Neuronal stem cell (in vitro differentiated cells): ENCODE data around the gene DYNLT4.

ENCODE experiments used
- DNase-seq: peaks from one replicate; pipeline ENCODE4 v3.0.0-alpha.2; 2013; ENCODE audit warnings: low spot score
- H2AFZ ChIP-seq: one replicate; pipeline ENCODE4 v1.6.1; 2013; ENCODE audit warnings: mild to moderate bottlenecking, low read length, inconsistent platforms
- H2AK5ac ChIP-seq: 2 replicates; pipeline ENCODE4 v1.6.1; 2013; ENCODE audit warnings: low read depth, mild to moderate bottlenecking, inconsistent platforms, low read length, moderate library complexity, mixed read lengths
- H2BK120ac ChIP-seq: 2 replicates; pipeline ENCODE4 v1.6.1; 2013; ENCODE audit warnings: low read depth, mild to moderate bottlenecking, inconsistent platforms, low read length, moderate library complexity, mixed read lengths
- H2BK12ac ChIP-seq: one replicate; pipeline ENCODE4 v1.6.1; 2013; ENCODE audit warnings: low read length, inconsistent platforms
- H2BK15ac ChIP-seq: 2 replicates; pipeline ENCODE4 v1.6.1; 2013; ENCODE audit warnings: mild to moderate bottlenecking, low read length, inconsistent platforms, mixed read lengths
- H2BK5ac ChIP-seq: one replicate; pipeline ENCODE4 v1.6.1; 2013; ENCODE audit warnings: inconsistent platforms, mild to moderate bottlenecking, low read length, moderate library complexity
- H3K14ac ChIP-seq: one replicate; pipeline ENCODE4 v1.6.1; 2013; ENCODE audit warnings: low read length, inconsistent platforms
- H3K18ac ChIP-seq: 2 replicates; pipeline ENCODE4 v1.6.1; 2013; ENCODE audit warnings: low read length, inconsistent platforms
- H3K23ac ChIP-seq: 2 replicates; pipeline ENCODE4 v1.6.1; 2013; ENCODE audit warnings: low read depth, mild to moderate bottlenecking, mixed read lengths, low read length, inconsistent platforms; ENCODE audit not compliant: poor library complexity
- H3K27ac ChIP-seq: replicated peaks from 3 replicates; pipeline ENCODE4 v1.5.1; 2013; ENCODE audit warnings: low read length, inconsistent platforms
- H3K27me3 ChIP-seq, 3 experiments: 2 replicates each; pipeline ENCODE4 v1.6.1; 2013; ENCODE audit warnings: low read length in 3 of 3, mild to moderate bottlenecking in 2 of 3, inconsistent platforms in 1 of 3, low read depth in 1 of 3, mixed read lengths in 1 of 3, moderate library complexity in 1 of 3; ENCODE audit not compliant: control insufficient read depth in 3 of 3, insufficient read depth in 3 of 3
- H3K36me3 ChIP-seq, 2 donors: replicated peaks in 1 of 2; 2 replicates each; pipeline ENCODE4 v1.6.1; 2013; ENCODE audit warnings: low read length in 2 of 2; ENCODE audit not compliant: control insufficient read depth in 2 of 2, insufficient read depth in 2 of 2
- H3K4ac ChIP-seq: 2 replicates; pipeline ENCODE4 v1.6.1; 2013; ENCODE audit warnings: inconsistent platforms, mild to moderate bottlenecking, low read length, moderate library complexity
- H3K4me1 ChIP-seq, 2 donors: 1 replicate in 1 of 2; 2 replicates in 1 of 2; pipeline ENCODE4 v1.6.1; 2013; ENCODE audit warnings: low read length in 2 of 2, low read depth in 1 of 2; ENCODE audit not compliant: control insufficient read depth in 2 of 2, insufficient read depth in 1 of 2
- H3K4me2 ChIP-seq: one replicate; pipeline ENCODE4 v1.6.1; 2013; ENCODE audit warnings: mild to moderate bottlenecking, low read length, inconsistent platforms; ENCODE audit not compliant: insufficient read depth, poor library complexity, severe bottlenecking
- H3K4me3 ChIP-seq, 2 donors: 2 replicates each; pipeline ENCODE4 v1.5.1; 2013; ENCODE audit warnings: low read length in 2 of 2, mild to moderate bottlenecking in 2 of 2, inconsistent platforms in 1 of 2, moderate library complexity in 1 of 2
- H3K79me1 ChIP-seq: one replicate; pipeline ENCODE4 v1.6.1; 2013; ENCODE audit warnings: low read depth, mild to moderate bottlenecking, inconsistent platforms, low read length, moderate library complexity
- H3K9ac ChIP-seq: one replicate; pipeline ENCODE4 v1.6.1; 2013; ENCODE audit warnings: mild to moderate bottlenecking, low read depth, low read length, inconsistent platforms; ENCODE audit not compliant: poor library complexity
- H3K9me3 ChIP-seq, 2 donors: replicated peaks in 1 of 2; 2 replicates each; pipeline versions ENCODE3 to v1.6.1; 2013; ENCODE audit warnings: low read length in 2 of 2, mild to moderate bottlenecking in 2 of 2, inconsistent platforms in 1 of 2, low read depth in 1 of 2, mixed read lengths in 1 of 2, moderate library complexity in 1 of 2; ENCODE audit not compliant: control insufficient read depth in 2 of 2, insufficient read depth in 1 of 2
- H4K8ac ChIP-seq: one replicate; pipeline ENCODE4 v1.6.1; 2013; ENCODE audit warnings: low read depth, mild to moderate bottlenecking, inconsistent platforms, low read length, moderate library complexity
- H4K91ac ChIP-seq: one replicate; pipeline ENCODE4 v1.6.1; 2013; ENCODE audit warnings: low read length, low read depth, mild to moderate bottlenecking, inconsistent platforms; ENCODE audit not compliant: poor library complexity
- WGBS, 2 donors: extraction: QIAGEN DNeasy Blood & Tissue Kit; methylation state at CpG; one replicate each; pipeline ENCODE4 v1.1.7; 2013; ENCODE audit warnings: missing lambda C conversion rate in 2 of 2, mixed read lengths in 1 of 2; ENCODE audit not compliant: insufficient read length in 2 of 2, insufficient replicate concordance in 1 of 2; ENCODE audit errors: extremely low coverage in 2 of 2; 5-methylcytosine and 5-hydroxymethylcytosine counted together

DYNLT4 gene

DNA sequence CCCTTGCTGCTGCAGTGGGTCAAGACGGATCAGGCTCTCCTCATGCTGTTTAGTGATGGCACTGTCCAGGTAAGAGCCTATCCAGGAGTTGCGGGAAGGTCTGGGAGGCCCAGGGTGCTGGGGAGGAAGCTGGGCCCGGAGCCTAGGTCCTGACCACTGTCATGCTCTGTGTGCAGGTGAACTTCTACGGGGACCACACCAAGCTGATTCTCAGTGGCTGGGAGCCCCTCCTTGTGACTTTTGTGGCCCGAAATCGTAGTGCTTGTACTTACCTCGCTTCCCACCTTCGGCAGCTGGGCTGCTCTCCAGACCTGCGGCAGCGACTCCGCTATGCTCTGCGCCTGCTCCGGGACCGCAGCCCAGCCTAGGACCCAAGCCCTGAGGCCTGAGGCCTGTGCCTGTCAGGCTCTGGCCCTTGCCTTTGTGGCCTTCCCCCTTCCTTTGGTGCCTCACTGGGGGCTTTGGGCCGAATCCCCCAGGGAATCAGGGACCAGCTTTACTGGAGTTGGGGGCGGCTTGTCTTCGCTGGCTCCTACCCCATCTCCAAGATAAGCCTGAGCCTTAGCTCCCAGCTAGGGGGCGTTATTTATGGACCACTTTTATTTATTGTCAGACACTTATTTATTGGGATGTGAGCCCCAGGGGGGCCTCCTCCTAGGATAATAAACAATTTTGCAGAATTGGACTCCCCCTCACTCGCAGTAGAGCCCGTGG, 1.7 kb downstream of the DYNLT4 start:
- Histone ChIP-seq H3K9me3 (no peaks in the 10 kb centered on the region), H2AFZ (no peak overlapping the region), H2BK120ac (no peak overlapping the region), H2AK5ac (no peak overlapping the region), H3K27me3 (no peaks in the 10 kb centered on the region), H3K23ac (no peak overlapping the region), H2BK12ac (peak overlapping the region; percentile 14), H3K18ac (peak overlapping the region; percentile 39), H3K36me3 (peaks cover 22 to 41% of the 10 kb centered on the region in 2 donors), H3K27ac (no peak overlapping the region), H4K91ac (no peak overlapping the region), H3K4ac (no peak overlapping the region), H3K79me1 (peaks cover 5% of the 10 kb centered on the region), H3K14ac (no peak overlapping the region), H4K8ac (no peak overlapping the region), H3K9ac (no peak overlapping the region), H3K4me1 (peaks cover 48 to 53% of the 10 kb centered on the region in 2 donors), H2BK15ac (no peak overlapping the region), H3K4me3 (no peak overlapping the region), H3K4me2 (no peak overlapping the region), H2BK5ac (peak overlapping the region; percentile 31)
- no CpG with 5 or more reads among the region's 20 CpGs for WGBS, 2 donors
- no peak for DNase-seq

GRCh38 chr1:44803312-44804095, 3.6 kb downstream of the DYNLT4 start:
- peak overlapping the region; percentile 44 for H3K23ac ChIP-seq
- H3K4me2 ChIP-seq, result no peak overlapping the region
- H3K27ac ChIP-seq, result peak overlapping the region; percentile 81
- H3K4me3 ChIP-seq, result no peak overlapping the region
- no CpG with 5 or more reads among the region's 13 CpGs for WGBS, 2 donors
- H3K36me3 ChIP-seq, result peaks cover 22 to 41% of the 10 kb centered on the region in 2 donors
- no peak overlapping the region for H4K8ac ChIP-seq
- H3K9me3 ChIP-seq, result no peaks in the 10 kb centered on the region
- peak overlapping the region; percentile 32 for H3K9ac ChIP-seq
- peak overlapping the region; percentile 100 for H2AK5ac ChIP-seq
- peak overlapping the region; percentile 96 for H2BK12ac ChIP-seq
- peak overlapping the region; percentile 92 for H2BK15ac ChIP-seq
- peak overlapping the region; percentile 95 for H3K18ac ChIP-seq
- H2BK5ac ChIP-seq, result peak overlapping the region; percentile 88
- H4K91ac ChIP-seq, result no peak overlapping the region
- H2AFZ ChIP-seq, result no peak overlapping the region
- no peak for DNase-seq
- H3K4ac ChIP-seq, result peak overlapping the region; percentile 14
- peaks cover 6% of the 10 kb centered on the region for H3K79me1 ChIP-seq
- H3K14ac ChIP-seq, result peak overlapping the region; percentile 32
- peak overlapping the region; percentile 83 for H2BK120ac ChIP-seq
- peaks cover 38 to 39% of the 10 kb centered on the region in 2 donors for H3K4me1 ChIP-seq
- H3K27me3 ChIP-seq, result no peaks in the 10 kb centered on the region

DNA sequence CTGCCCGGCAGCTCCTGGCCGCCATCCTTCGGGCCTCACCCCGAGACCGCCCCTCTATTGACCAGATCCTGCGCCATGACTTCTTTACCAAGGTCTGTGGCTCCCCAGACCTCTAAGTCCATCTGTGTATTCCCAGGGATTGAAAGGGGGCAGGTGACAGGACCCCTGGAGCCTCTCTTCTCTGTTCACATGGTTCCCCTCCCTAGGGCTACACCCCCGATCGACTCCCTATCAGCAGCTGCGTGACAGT, 4.2 kb downstream of the DYNLT4 start:
- peak overlapping the region; percentile 47 for H3K4me2 ChIP-seq
- H3K14ac ChIP-seq, result peak overlapping the region; percentile 32
- H3K23ac ChIP-seq, result peak overlapping the region; percentile 46
- H4K8ac ChIP-seq, result no peak overlapping the region
- peak overlapping the region; percentile 92 for H2BK15ac ChIP-seq
- peak overlapping the region; percentile 83 for H2BK120ac ChIP-seq
- no peaks in the 10 kb centered on the region for H3K27me3 ChIP-seq
- H3K27ac ChIP-seq, result peak overlapping the region; percentile 81
- peak overlapping the region; percentile 88 for H2BK5ac ChIP-seq
- peaks cover 35 to 36% of the 10 kb centered on the region in 2 donors for H3K4me1 ChIP-seq
- peak overlapping the region; percentile 32 for H3K9ac ChIP-seq
- peak overlapping the region; percentile 100 for H2AK5ac ChIP-seq
- WGBS, 2 donors, result no CpG with 5 or more reads among the region's 9 CpGs
- peak overlapping the region; percentile 76 for H2BK12ac ChIP-seq
- H3K4me3 ChIP-seq, result no peak overlapping the region
- DNase-seq, result no peak
- H2AFZ ChIP-seq, result no peak overlapping the region
- no peaks in the 10 kb centered on the region for H3K9me3 ChIP-seq
- peaks cover 22 to 41% of the 10 kb centered on the region in 2 donors for H3K36me3 ChIP-seq
- H3K79me1 ChIP-seq, result peaks cover 6% of the 10 kb centered on the region
- H3K4ac ChIP-seq, result peak overlapping the region; percentile 8
- H4K91ac ChIP-seq, result no peak overlapping the region
- H3K18ac ChIP-seq, result peak overlapping the region; percentile 95
